Measurements from ENCODE around the gene DCLK1.
A peak's percentile ranks its signal among the peaks of the same experiment; 100 is the strongest.

Gene DCLK1

GRCh38 chr13:35744144-35744543 is 387.0 kb downstream of the DCLK1 start:
- no peak for DNase-seq (ENCODE audit: low read depth)

GRCh38 chr13:35743165-35743564 is 388.0 kb downstream of the DCLK1 start:
- no peak for DNase-seq (ENCODE audit: low read depth)

- DNase-seq (ENCODE audit: low read depth) = no peak
Observed at GRCh38 chr13:35741657-35742056, 389.5 kb downstream of the DCLK1 start.

GRCh38 chr13:35736876-35737275 is 394.3 kb downstream of the DCLK1 start:
- no peak for DNase-seq (ENCODE audit: low read depth)

GRCh38 chr13:35733827-35734226 is 397.4 kb downstream of the DCLK1 start:
- DNase-seq (ENCODE audit: low read depth) = no peak

GRCh38 chr13:35732565-35732964 is 398.6 kb downstream of the DCLK1 start:
- no peak for DNase-seq (ENCODE audit: low read depth)

- no peak for DNase-seq (ENCODE audit: low read depth)
Observed at GRCh38 chr13:35731471-35731870, 399.7 kb downstream of the DCLK1 start.

- DNase-seq (ENCODE audit: low read depth) = no peak
Observed at GRCh38 chr13:35729926-35730627, 401.1 kb downstream of the DCLK1 start.

- DNase-seq (ENCODE audit: low read depth) = no peak
Observed at GRCh38 chr13:35727881-35728280, 403.3 kb downstream of the DCLK1 start.

- DNase-seq (ENCODE audit: low read depth) = no peak
Observed at GRCh38 chr13:35724446-35724845, 406.7 kb downstream of the DCLK1 start.

- DNase-seq (ENCODE audit: low read depth) = no peak
Observed at GRCh38 chr13:35723821-35724220, 407.4 kb downstream of the DCLK1 start.

- no peak for DNase-seq (ENCODE audit: low read depth)
Observed at GRCh38 chr13:35723053-35723461, 408.1 kb downstream of the DCLK1 start.

- no peak for DNase-seq (ENCODE audit: low read depth)
Observed at GRCh38 chr13:35722458-35723052, 408.6 kb downstream of the DCLK1 start.

GRCh38 chr13:35720690-35721554 is 410.3 kb downstream of the DCLK1 start:
- peak; percentile 13 for DNase-seq (ENCODE audit: low read depth)

GRCh38 chr13:35720290-35720689 is 410.9 kb downstream of the DCLK1 start:
- no peak for DNase-seq (ENCODE audit: low read depth)
